ENCODE data around the gene ATF2. TPM values are rescaled to one million over a fixed set of nuclear protein-coding genes. Genes with fewer than 3 reads are reported as not detected.

The ATF2 gene
- total and polyA plus RNA-seq, 2 donors (not counting 3 experiments of a cell fraction or from before 2014, with no cell fraction given): 36.3 to 57.1 TPM

GRCh38 chr2:175156534-175156933, 11.5 kb downstream of the ATF2 start:
- DNase-seq (ENCODE audit: low read depth, low spot score): peak; percentile 24
- CTCF ChIA-PET: no interaction called here
- H3K9me1 ChIP-seq (replicated peaks; ENCODE audit: control insufficient read depth, extremely low read depth, insufficient read depth, low read length): no peaks in the 10 kb centered on the region
- H3K4me3 ChIP-seq (replicated peaks in 1 of 3; ENCODE audit: insufficient read depth in 1 of 3, low read depth in 1 of 3, low read length in 3 of 3): no peak overlapping the region
- no peaks in the 10 kb centered on the region for H3K9me3 ChIP-seq (replicated peaks; ENCODE audit: control insufficient read depth, insufficient read depth, low read length)
- peaks cover 18% of the 10 kb centered on the region for H3K4me1 ChIP-seq (ENCODE audit: control insufficient read depth, extremely low read depth, insufficient read depth, low read length)
- TF ChIP-seq POLR2A (IDR thresholded peaks at IDR 0.05; ENCODE audit: low read depth, low read length): no peak
- no peak for TF ChIP-seq MYC (IDR thresholded peaks at IDR 0.05; ENCODE audit: low read depth, low read length)
- no peak for TF ChIP-seq FOS (IDR thresholded peaks at IDR 0.05; ENCODE audit: borderline replicate concordance, insufficient read depth, low read length)
- TF ChIP-seq JUN (IDR thresholded peaks at IDR 0.05; ENCODE audit: borderline replicate concordance, insufficient read depth, insufficient read length, low read depth): no peak
- no peak for TF ChIP-seq POLR2AphosphoS5 (IDR thresholded peaks at IDR 0.05; ENCODE audit: insufficient read depth, low read depth, low read length)
- TF ChIP-seq GATA2 (IDR thresholded peaks at IDR 0.05; ENCODE audit: insufficient read depth, insufficient read length, low read depth, low read length): no peak
- TF ChIP-seq MAX (IDR thresholded peaks at IDR 0.05; ENCODE audit: insufficient read depth, insufficient read length): no peak
- no peak for TF ChIP-seq EZH2 (IDR thresholded peaks at IDR 0.05; ENCODE audit: borderline replicate concordance, low read depth, low read length, severe bottlenecking)
- no peak for TF ChIP-seq CTCF (IDR thresholded peaks at IDR 0.05; ENCODE audit: extremely low read depth in 1 of 2, insufficient read depth in 1 of 2, low read depth in 1 of 2, low read length in 2 of 2)
- H3K4me2 ChIP-seq (ENCODE audit: insufficient read depth, low read length): no peak overlapping the region
- H3K79me2 ChIP-seq (ENCODE audit: control insufficient read depth, insufficient read depth, low read length): peaks cover 96% of the 10 kb centered on the region
- no peak overlapping the region for H3K9ac ChIP-seq (replicated peaks; ENCODE audit: extremely low read depth, insufficient read depth, low read length)
- H4K20me1 ChIP-seq (replicated peaks; ENCODE audit: control insufficient read depth, extremely low read depth, insufficient read depth, low read length): peaks cover 32% of the 10 kb centered on the region
- BruUV-seq (replicated peaks): no TSS peak
- POLR2A ChIA-PET: no interaction called here
- no peaks in the 10 kb centered on the region for H3K27me3 ChIP-seq (ENCODE audit: control insufficient read depth in 2 of 2, insufficient read depth in 2 of 2, low read length in 2 of 2)
- H3K27ac ChIP-seq (ENCODE audit: insufficient read depth, low read depth, low read length): no peak overlapping the region
- no peak for FAIRE-seq
- dilution Hi-C loops (cut with MboI; ENCODE audit: extremely low pct_ligation_motif_present, low sequenced_read_pairs) (no loop called here), intact Hi-C loops (cut with micrococcal nuclease) (no loop called here)
- peaks cover 0 to 3% of the 10 kb centered on the region in 2 experiments for H3K36me3 ChIP-seq (ENCODE audit: control insufficient read depth in 2 of 2, extremely low read depth in 1 of 2, insufficient read depth in 2 of 2, low read length in 2 of 2)
- H2AFZ ChIP-seq (ENCODE audit: low read depth, low read length): no peak overlapping the region

All from endothelial cell of umbilical vein (primary cell).